Neural cell (in vitro differentiated cells): ENCODE results near the gene GPC5. TPM values are rescaled to one million over a fixed set of nuclear protein-coding genes. Genes with fewer than 3 reads are reported as not detected.

Experiments used
- H2AFZ ChIP-seq: fragments of 200-600, 300-800 bp; sonication (generic), shearing (Covaris generic); 2 replicates; pipeline ENCODE4 v1.6.0; 2014; ENCODE audit warnings: low read depth, mild to moderate bottlenecking, antibody characterized with exemption, low read length, moderate library complexity
- H3F3A ChIP-seq: fragments of 200-600 bp; shearing (Covaris generic); 2 replicates; pipeline ENCODE4 v1.6.1; 2016; ENCODE audit warnings: mild to moderate bottlenecking, moderate library complexity, mixed read lengths, antibody characterized with exemption, low read length; ENCODE audit not compliant: insufficient read depth, poor library complexity, severe bottlenecking
- H3K27ac ChIP-seq: fragments of 200-600, 300-800 bp; sonication (generic), shearing (Covaris generic); 2 replicates; pipeline ENCODE4 v1.5.1; 2014; ENCODE audit warnings: mild to moderate bottlenecking, low read length, moderate library complexity
- H3K27me3 ChIP-seq: fragments of 300-800, 200-600 bp; sonication (generic), shearing (Covaris generic); 2 replicates; pipeline ENCODE4 v1.6.0; 2014; ENCODE audit warnings: mild to moderate bottlenecking, low read depth, low read length, moderate library complexity; ENCODE audit not compliant: insufficient read depth
- H3K36me3 ChIP-seq: fragments of 300-800, 200-600 bp; sonication (generic), shearing (Covaris generic); 2 replicates; pipeline ENCODE4 v1.5.1; 2014; ENCODE audit warnings: mild to moderate bottlenecking, antibody characterized with exemption, low read length, moderate library complexity; ENCODE audit not compliant: insufficient read depth
- H3K4me2 ChIP-seq: fragments of 300-800, 200-600 bp; sonication (generic), shearing (Covaris generic); 2 replicates; pipeline ENCODE4 v1.6.0; 2014; ENCODE audit warnings: mild to moderate bottlenecking, low read length
- H3K4me3 ChIP-seq: fragments of 300-800, 200-600 bp; sonication (generic), shearing (Covaris generic); 2 replicates; pipeline ENCODE4 v1.5.1; 2014; ENCODE audit warnings: mild to moderate bottlenecking, low read length, moderate library complexity
- H3K79me2 ChIP-seq: fragments of 200-600 bp; shearing (Covaris generic); replicated peaks from 2 replicates; pipeline ENCODE4 v1.6.0; 2014; ENCODE audit warnings: mild to moderate bottlenecking, low read length, moderate library complexity; ENCODE audit not compliant: insufficient read depth
- H3K9ac ChIP-seq: fragments of 300-800, 200-600 bp; sonication (generic), shearing (Covaris generic); 2 replicates; pipeline ENCODE4 v1.6.1; 2016; ENCODE audit warnings: mild to moderate bottlenecking, low read length, mixed read lengths
- H3K9me2 ChIP-seq: fragments of 200-600 bp; shearing (Covaris generic); 2 replicates; pipeline ENCODE4 v1.6.1; 2016; ENCODE audit warnings: mild to moderate bottlenecking, low read length, mixed read lengths; ENCODE audit not compliant: insufficient read depth
- H3K9me3 ChIP-seq: fragments of 200-600, 300-800 bp; sonication (generic), shearing (Covaris generic); 2 replicates; pipeline ENCODE4 v1.6.1; 2016; ENCODE audit warnings: mild to moderate bottlenecking, mixed run types, low read length, moderate library complexity, mixed read lengths
- H4K20me1 ChIP-seq: fragments of 200-600 bp; shearing (Covaris generic); 2 replicates; pipeline ENCODE4 v1.6.1; 2016; ENCODE audit warnings: mild to moderate bottlenecking, mixed run types; ENCODE audit not compliant: insufficient read depth
- EP300 ChIP-seq: fragments of 450-650 bp; conservative IDR thresholded peaks from 2 replicates; pipeline ENCODE4 v1.6.1; 2014; ENCODE audit warnings: antibody characterized with exemption, mild to moderate bottlenecking, moderate library complexity; ENCODE audit not compliant: poor library complexity, severe bottlenecking
- EZH2 ChIP-seq: fragments of 200-600, 300-800 bp; shearing (Covaris generic), sonication (generic); IDR thresholded peaks from 2 replicates; pipeline ENCODE4 v1.6.1; 2014; ENCODE audit warnings: antibody characterized with exemption, low read length, borderline replicate concordance, mild to moderate bottlenecking; ENCODE audit not compliant: insufficient read depth, poor library complexity, severe bottlenecking
- MXI1 ChIP-seq: fragments of 450-650 bp; conservative IDR thresholded peaks from 2 replicates; pipeline ENCODE4 v1.6.1; 2014; ENCODE audit warnings: antibody characterized with exemption, mild to moderate bottlenecking; ENCODE audit not compliant: poor library complexity, severe bottlenecking
- POLR2AphosphoS5 ChIP-seq: IDR thresholded peaks from 2 replicates; pipeline ENCODE4 v1.6.1; 2012
- RAD21 ChIP-seq: fragments of 450-650 bp; conservative IDR thresholded peaks from 2 replicates; pipeline ENCODE4 v1.6.1; 2014; ENCODE audit warnings: antibody characterized with exemption, mild to moderate bottlenecking, moderate library complexity
- SMC3 ChIP-seq: fragments of 450-650 bp; conservative IDR thresholded peaks from 2 replicates; pipeline ENCODE4 v1.6.1; 2014; ENCODE audit warnings: antibody characterized with exemption, mild to moderate bottlenecking, moderate library complexity; ENCODE audit not compliant: poor library complexity
- TAF1 ChIP-seq: IDR thresholded peaks from 2 replicates; pipeline ENCODE4 v1.6.1; 2012; ENCODE audit warnings: low read depth
- polyA plus RNA-seq: library from polyadenylated mRNA; depleted of rRNA; stranded (reverse); fragments of >200 nt; gene quantifications from 2 replicates; pipeline ENCODE4 v1.2.3, GENCODE V29; 2014
- TF ChIP-seq, protein P1 (sequence below): IDR thresholded peaks from 2 replicates; pipeline ENCODE4 v1.6.1; 2012; ENCODE audit warnings: borderline replicate concordance
- TF ChIP-seq, protein P2 (sequence below): fragments of 450-650 bp; IDR thresholded peaks from 2 replicates; pipeline ENCODE4 v1.5.1; 2014; ENCODE audit warnings: antibody characterized with exemption, mild to moderate bottlenecking, moderate library complexity; ENCODE audit not compliant: poor library complexity, severe bottlenecking

Gene GPC5
- polyA plus RNA-seq, 1 donor from 2014 or later: 5.0 TPM

DNA sequence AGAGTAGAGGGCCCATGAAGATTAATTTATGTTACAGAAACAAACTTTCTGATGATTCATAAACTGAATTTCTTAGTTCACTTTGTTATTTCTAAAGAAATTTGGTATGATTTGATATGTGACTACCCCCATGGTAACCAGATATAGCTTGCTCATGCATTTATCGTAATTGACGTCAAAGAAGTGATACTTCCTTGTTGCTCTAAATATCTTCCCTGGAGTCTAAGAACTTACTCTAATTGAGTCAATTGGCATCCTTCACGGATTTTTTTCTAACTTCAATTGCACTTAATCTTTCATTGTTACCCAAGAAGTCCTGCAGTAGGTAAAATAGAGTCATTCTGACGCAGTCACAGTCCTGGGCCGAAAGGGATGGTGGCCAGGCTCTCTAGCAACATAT is 240.9 kb downstream of the GPC5 start:
- Histone ChIP-seq H3K36me3 (no peaks in the 10 kb centered on the region), H3K27me3 (no peaks in the 10 kb centered on the region), H3K27ac (no peak overlapping the region), H3K9ac (no peak overlapping the region), H3K4me2 (no peak overlapping the region), H3K79me2 (no peaks in the 10 kb centered on the region), H3K4me3 (no peak overlapping the region), H3F3A (no peaks in the 10 kb centered on the region), H4K20me1 (no peaks in the 10 kb centered on the region), H3K9me2 (no peaks in the 10 kb centered on the region), H2AFZ (no peak overlapping the region), H3K9me3 (no peaks in the 10 kb centered on the region)
- TF ChIP-seq SMC3: no peak
- no peak for TF ChIP-seq MXI1
- TF ChIP-seq, protein P1, sequence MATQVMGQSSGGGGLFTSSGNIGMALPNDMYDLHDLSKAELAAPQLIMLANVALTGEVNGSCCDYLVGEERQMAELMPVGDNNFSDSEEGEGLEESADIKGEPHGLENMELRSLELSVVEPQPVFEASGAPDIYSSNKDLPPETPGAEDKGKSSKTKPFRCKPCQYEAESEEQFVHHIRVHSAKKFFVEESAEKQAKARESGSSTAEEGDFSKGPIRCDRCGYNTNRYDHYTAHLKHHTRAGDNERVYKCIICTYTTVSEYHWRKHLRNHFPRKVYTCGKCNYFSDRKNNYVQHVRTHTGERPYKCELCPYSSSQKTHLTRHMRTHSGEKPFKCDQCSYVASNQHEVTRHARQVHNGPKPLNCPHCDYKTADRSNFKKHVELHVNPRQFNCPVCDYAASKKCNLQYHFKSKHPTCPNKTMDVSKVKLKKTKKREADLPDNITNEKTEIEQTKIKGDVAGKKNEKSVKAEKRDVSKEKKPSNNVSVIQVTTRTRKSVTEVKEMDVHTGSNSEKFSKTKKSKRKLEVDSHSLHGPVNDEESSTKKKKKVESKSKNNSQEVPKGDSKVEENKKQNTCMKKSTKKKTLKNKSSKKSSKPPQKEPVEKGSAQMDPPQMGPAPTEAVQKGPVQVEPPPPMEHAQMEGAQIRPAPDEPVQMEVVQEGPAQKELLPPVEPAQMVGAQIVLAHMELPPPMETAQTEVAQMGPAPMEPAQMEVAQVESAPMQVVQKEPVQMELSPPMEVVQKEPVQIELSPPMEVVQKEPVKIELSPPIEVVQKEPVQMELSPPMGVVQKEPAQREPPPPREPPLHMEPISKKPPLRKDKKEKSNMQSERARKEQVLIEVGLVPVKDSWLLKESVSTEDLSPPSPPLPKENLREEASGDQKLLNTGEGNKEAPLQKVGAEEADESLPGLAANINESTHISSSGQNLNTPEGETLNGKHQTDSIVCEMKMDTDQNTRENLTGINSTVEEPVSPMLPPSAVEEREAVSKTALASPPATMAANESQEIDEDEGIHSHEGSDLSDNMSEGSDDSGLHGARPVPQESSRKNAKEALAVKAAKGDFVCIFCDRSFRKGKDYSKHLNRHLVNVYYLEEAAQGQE: no peak
- TF ChIP-seq, protein P2, sequence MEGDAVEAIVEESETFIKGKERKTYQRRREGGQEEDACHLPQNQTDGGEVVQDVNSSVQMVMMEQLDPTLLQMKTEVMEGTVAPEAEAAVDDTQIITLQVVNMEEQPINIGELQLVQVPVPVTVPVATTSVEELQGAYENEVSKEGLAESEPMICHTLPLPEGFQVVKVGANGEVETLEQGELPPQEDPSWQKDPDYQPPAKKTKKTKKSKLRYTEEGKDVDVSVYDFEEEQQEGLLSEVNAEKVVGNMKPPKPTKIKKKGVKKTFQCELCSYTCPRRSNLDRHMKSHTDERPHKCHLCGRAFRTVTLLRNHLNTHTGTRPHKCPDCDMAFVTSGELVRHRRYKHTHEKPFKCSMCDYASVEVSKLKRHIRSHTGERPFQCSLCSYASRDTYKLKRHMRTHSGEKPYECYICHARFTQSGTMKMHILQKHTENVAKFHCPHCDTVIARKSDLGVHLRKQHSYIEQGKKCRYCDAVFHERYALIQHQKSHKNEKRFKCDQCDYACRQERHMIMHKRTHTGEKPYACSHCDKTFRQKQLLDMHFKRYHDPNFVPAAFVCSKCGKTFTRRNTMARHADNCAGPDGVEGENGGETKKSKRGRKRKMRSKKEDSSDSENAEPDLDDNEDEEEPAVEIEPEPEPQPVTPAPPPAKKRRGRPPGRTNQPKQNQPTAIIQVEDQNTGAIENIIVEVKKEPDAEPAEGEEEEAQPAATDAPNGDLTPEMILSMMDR: no peak
- TF ChIP-seq EZH2: no peak
- no peak for TF ChIP-seq EP300
- no peak for TF ChIP-seq POLR2AphosphoS5
- TF ChIP-seq TAF1: no peak
- TF ChIP-seq RAD21: no peak

DNA sequence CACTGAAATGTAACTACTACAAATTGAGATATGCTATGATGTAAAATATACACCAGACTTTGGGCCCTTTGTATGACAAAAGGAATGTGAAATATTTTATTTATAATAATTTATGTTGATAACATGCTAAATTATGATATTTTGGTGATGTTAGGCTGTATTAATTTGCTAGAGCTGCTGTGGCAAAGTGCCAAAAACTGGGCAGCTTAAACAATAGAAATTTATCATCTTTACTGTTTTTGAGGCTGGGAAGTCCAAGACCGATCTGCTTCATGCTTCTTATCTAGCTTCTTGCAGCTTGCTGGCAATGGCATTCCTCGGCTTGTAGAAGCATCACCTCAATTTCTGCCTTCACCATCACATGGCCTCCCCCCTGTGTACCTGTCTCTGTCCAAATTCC is 245.0 kb downstream of the GPC5 start:
- no peak overlapping the region for H3K4me2 ChIP-seq
- no peak overlapping the region for H2AFZ ChIP-seq
- no peaks in the 10 kb centered on the region for H3K9me3 ChIP-seq
- no peaks in the 10 kb centered on the region for H3K27me3 ChIP-seq
- no peak overlapping the region for H3K27ac ChIP-seq
- H3K36me3 ChIP-seq: no peaks in the 10 kb centered on the region
- no peaks in the 10 kb centered on the region for H3K9me2 ChIP-seq
- H3F3A ChIP-seq: no peaks in the 10 kb centered on the region
- H3K9ac ChIP-seq: no peak overlapping the region
- no peak overlapping the region for H3K4me3 ChIP-seq
- TF ChIP-seq RAD21: no peak
- TF ChIP-seq POLR2AphosphoS5: no peak
- TF ChIP-seq, protein P1: no peak
- TF ChIP-seq, protein P2: no peak
- TF ChIP-seq SMC3: no peak
- TF ChIP-seq TAF1: no peak
- TF ChIP-seq EP300: no peak
- no peak for TF ChIP-seq MXI1
- no peak for TF ChIP-seq EZH2
- H3K79me2 ChIP-seq: no peaks in the 10 kb centered on the region
- no peaks in the 10 kb centered on the region for H4K20me1 ChIP-seq
